NCI-H345 treated with DMSO at 0.1 percent for 48 hours (cell line): Measurements from ENCODE around the gene JAG1.

Source experiments
- DNase-seq: peaks from one replicate; lab custom pipeline; 2025; ENCODE audit not compliant: unreplicated experiment; lab: John Stamatoyannopoulos, UW

JAG1 gene

GRCh38 chr20:10653599-10654249 is 20.1 kb downstream of the JAG1 start:
- no peak for DNase-seq

DNA sequence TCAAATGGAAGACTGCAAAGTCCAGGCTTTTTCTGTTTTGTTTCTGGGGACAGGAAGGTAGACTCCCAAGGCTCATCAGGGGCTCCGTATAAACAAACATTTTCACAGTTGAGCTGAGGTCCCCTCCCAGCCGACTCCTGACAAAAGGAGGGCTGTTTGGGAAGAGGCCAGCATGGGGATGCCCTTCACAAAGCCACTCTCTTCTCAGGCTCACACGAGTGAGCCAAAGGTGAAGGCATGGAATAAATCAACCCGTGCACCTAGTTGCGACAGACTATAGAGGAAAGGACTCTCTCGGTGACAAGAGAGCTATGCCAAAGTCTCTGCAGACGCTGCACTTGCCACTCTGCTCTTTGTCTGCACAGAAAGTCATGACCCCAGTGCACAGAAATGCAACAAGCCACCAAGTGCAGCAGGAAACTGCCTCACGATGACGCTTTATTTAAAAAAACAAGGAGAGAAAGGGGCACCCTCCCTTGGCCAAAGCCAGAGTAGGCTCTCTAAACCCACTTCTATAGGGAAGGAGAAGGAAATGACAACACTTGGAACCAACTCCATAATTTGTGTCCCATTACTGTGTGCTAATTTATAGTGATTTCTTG is 21.0 kb downstream of the JAG1 start:
- no peak for DNase-seq

GRCh38 chr20:10652185-10652584 is 21.6 kb downstream of the JAG1 start:
- DNase-seq: no peak

DNA sequence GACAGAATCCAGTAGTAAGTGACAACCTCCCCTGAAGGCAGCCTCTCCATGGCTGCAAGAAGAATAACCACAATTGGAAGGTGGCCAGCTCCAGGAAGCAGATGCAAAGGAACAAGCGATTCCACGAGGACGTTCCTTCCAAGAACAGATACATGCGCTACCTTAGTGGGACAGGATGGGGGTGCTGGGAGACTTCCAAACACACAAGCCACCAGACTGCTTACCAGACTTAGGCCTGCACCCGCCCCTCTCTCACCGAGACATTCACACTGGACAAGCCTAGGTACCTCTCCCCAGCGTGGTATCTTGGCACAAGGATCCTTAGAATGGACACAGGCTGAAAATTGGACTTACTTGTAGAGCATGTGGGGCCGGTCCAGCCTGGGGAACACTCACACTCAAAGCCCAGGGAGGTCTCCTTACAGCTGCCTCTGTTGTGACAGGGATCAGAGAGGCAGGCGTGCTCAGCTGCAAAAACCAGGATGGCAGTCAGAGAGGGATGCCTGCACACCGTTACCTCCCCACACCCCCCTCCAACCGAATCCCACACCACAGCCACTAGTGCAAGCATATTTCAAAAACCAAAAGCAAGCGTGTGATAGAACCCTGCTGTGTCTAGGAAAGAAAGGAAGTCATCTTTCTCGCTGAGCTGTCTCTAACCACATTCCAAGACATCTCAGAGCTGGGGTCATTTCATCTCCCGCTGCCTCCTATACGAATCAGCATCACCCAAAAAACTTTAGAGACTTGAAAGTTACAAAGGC is 22.4 kb downstream of the JAG1 start:
- no peak for DNase-seq

DNA sequence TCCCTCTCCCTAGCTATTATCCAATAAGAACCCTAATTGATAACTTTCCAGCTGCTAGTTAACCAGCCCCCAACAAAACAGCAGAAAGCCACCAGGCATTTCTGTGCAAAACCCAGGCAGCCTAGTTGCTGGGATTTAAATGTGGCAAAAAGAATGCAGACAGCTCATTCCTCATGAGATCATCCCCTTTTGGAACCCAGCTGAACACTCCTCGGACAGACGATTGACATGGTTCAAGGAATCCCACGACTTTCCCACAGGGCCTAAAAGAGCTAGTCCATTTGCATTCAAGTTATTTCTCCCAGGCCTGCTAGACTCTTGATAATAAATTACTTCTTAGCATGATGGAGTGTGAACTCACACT is 24.0 kb downstream of the JAG1 start:
- DNase-seq: no peak

DNA sequence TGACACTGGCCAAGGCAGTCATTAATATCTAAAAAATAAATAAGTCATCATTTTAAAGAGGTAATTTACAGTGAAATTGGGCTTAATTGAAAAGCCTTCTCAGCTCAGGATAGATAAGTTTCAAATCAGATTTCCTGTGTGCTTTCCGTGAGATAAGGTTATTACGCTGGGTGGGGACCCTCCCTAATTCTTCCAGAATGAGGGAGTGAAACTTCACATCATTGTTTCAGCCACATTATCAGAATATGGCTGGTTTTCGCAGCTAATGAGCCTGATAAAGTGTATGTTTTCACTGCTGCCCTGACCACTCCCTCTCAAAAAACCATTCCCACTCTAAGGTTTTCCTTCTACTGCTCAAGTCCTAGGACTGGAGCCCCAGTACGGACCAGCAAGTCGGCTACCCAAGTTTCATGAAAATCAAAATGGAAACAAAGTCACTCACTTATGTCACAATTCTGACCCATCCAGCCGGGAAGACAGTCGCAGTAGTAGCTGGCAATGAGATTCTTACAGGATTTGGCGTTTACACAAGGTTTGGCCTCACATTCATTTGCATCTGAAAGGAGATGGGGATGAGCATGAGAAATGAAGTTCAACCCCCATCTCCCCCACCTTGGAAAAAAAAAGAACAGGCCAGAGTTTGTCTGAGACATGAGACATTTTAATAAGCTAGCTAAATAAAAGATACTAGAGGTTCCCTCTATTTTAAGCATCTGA is 24.6 kb downstream of the JAG1 start:
- no peak for DNase-seq

DNA sequence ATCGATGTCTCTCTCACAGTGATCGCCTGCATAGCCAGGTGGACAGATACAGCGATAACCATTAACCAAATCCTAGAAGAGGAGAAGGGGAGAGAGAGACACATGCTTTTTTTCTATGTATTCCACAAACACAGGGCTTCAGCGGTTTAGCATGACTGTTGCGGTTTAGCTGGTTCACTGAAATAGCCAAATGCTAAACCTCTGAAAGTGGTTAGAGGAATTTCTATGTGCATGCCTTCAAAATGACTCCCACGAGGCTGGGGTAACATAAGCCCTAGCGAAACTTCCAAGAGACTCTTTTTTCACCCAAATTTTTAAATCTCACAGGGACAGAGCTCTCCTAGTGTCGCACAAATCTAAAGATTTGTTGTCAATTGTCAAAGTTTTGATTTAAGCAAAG is 25.1 kb downstream of the JAG1 start:
- no peak for DNase-seq

GRCh38 chr20:10647909-10648308 is 25.9 kb downstream of the JAG1 start:
- no peak for DNase-seq

GRCh38 chr20:10647471-10647870 is 26.3 kb downstream of the JAG1 start:
- DNase-seq: no peak

- no peak for DNase-seq
These were observed 26.8 kb downstream of the JAG1 start for GRCh38 chr20:10646886-10647420.

DNA sequence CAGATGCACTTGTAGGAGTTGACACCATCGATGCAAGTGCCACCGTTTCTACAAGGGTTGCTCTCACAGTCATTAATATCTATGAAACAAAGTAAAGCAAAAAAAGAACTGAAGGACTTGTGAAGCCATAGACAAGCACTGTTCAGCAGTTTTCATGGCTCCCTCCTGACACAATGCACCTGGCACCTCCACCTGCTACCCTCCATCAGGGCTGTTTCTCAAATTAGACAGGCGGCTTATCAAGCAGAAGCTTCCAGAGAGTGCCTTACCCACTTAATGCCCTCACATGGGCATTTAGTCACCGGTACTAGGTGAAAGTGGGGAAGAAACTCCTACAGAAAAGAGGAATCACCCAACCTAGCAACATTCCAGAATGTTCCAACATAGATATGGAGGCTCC is 27.8 kb downstream of the JAG1 start:
- no peak for DNase-seq

GRCh38 chr20:10645205-10645570 is 28.6 kb downstream of the JAG1 start:
- DNase-seq: no peak

DNA sequence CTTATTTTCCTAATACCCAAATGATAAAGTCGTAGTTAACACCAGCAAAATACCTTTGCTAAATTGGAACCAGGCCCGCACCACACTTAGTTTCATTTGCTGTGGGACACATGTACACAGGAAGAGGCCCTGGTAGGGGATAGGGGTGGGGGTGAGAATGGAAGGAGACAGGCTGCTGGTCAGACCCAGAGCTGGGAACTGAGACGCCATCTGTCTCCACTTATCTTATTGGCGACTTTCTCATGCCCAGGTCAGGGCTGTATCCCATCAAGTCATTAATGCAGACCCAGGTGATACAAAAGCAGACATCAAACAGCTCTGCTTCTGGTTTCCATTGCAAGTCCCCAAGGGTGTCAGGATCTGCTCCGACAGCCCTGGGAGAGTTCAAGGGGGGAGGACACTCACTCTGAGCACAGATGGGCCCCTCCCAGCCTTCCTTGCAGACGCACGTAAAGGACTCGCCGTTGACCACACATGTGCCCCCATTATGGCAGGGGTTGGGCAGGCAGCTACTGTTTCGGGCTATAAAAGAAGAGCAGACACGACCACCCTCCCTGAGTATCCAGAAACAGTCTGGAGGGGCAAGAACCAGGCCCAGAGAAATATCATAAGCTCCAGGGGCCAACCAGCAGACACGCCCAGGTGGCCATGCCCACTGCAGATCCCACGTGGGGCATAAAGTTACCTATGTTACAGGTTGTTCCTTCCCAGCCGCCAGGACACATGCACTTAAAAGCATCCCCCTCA is 29.2 kb downstream of the JAG1 start:
- no peak for DNase-seq

DNA sequence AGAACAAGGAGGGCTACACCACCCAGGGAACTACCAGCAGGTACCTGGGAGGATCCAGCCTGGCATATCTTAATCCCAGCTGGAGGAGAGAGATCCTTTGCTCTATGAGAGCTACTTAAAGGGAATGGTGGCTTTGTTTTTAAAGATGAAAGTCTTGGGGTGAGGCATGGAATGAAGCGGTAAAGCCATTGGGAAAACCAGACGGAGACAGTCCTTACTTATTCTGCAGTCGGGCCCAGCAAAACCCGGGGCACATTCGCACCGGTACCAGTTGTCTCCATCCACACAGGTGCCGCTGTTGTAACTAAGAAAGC is 30.3 kb downstream of the JAG1 start:
- no peak for DNase-seq

GRCh38 chr20:10642856-10643559 is 30.8 kb downstream of the JAG1 start:
- no peak for DNase-seq

DNA sequence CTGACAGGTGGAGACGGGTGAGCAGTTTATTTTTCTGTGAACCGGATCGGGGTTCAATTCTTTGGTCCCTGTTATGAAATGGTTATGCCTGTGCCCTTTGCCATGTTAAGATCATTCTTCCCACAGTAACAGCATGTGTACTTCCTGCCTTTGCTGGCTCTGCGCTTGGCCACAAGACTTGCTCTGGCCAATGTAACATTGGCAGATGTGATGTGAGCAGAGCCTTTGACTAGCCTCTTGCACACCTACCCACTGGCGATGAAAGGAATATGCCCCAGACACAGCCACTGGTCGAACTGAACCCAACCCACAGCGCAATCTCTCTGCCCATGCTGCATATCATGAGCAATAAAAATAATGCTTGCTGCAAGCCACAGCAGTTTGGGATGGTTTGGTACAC is 31.9 kb downstream of the JAG1 start:
- no peak for DNase-seq

DNA sequence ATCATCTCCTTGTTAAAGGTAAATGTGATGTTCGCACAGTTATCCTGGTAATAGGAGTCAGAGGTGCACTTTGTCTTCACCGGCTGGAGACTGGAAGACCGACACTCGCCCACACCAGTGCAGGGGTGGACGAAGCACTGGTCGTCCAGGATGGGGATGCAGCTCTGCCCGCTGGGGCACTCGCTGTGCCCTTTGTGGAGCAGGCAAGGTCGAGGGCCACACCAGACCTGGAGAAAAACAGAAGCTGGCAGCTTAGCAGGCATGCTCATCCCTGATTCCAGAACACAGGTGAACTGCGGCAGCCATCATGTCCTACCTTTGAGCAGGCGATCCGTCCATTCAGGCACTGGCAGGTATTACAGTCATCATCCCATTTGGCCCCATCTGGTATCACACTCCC is 32.3 kb downstream of the JAG1 start:
- no peak for DNase-seq

- no peak for DNase-seq
These were observed 32.9 kb downstream of the JAG1 start for GRCh38 chr20:10640897-10641296.

DNA sequence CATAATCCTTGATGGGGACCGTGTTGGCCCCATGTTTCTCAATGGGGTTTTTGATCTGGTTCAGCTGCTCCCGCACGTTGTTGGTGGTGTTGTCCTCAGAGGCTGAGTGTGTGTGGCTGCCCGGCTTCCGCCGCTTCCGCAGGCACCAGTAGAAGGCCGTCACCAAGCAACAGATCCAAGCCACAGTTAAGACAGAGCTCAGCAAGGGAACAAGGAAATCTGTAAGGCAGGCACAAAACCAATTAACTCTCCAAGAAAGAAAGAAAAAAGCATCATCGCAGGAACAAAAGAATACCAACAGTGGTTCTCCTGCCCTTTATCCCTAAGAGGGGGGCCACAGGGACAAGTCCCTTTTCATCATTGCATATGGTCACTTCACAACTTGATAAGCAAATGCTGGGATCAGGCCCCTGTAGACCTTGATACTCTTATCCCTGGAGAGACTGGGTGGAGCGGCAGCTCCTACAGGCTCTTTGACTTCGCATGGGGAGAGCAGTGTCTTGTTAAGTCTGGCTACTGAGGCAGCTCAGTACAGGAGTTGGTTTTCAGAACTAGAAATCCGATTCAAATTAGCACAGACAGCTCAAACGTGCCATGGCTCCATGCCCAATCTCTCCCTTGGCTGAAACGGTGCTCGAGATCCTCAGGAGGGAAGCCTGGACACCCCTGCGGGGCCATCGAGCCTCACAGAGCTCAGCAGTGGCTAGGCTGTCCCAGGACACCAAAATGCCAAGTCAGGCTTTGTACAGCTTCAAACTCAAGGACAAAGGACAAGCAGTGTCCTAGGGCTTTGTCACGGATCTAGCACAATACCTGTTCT is 33.9 kb downstream of the JAG1 start:
- DNase-seq: no peak
